HFFc6 (cell line): ENCODE data around the gene GAS7. TPM values are rescaled to one million over a fixed set of nuclear protein-coding genes. Genes with fewer than 3 reads are reported as not detected.

ENCODE experiments used
- DNase-seq: peaks from one replicate; pipeline ENCODE4 v3.0.0-alpha.2; 2018
- H3K27ac Mint-ChIP-seq: 2 replicates; pipeline ENCODE4 v1.8.0; 2020; ENCODE audit warnings: mild to moderate bottlenecking, mixed read lengths
- H3K27me3 Mint-ChIP-seq: 2 replicates; pipeline ENCODE4 v1.8.0; 2021; ENCODE audit warnings: mild to moderate bottlenecking, moderate library complexity, mixed read lengths; ENCODE audit not compliant: insufficient read depth
- H3K36me3 Mint-ChIP-seq: 2 replicates; pipeline ENCODE4 v1.8.0; 2021; ENCODE audit warnings: low read depth, mixed read lengths
- H3K4me1 Mint-ChIP-seq: 2 replicates; pipeline ENCODE4 v1.8.0; 2020; ENCODE audit warnings: low read depth, mixed read lengths
- H3K4me3 Mint-ChIP-seq: 2 replicates; pipeline ENCODE4 v1.8.0; 2020; ENCODE audit warnings: mild to moderate bottlenecking, moderate library complexity, mixed read lengths
- H3K9me3 Mint-ChIP-seq: 2 replicates; pipeline ENCODE4 v1.8.0; 2020; ENCODE audit warnings: mild to moderate bottlenecking, mixed read lengths
- total RNA-seq, 6 experiments: library from RNA; stranded (reverse); fragmentation: NEBNext Ultra II Directional; extraction: Animal tissue kit (Norgen Biotek cat#: 25700); gene quantifications; 2 replicates in 1 of 6; 3 replicates in 5 of 6; pipeline ENCODE4 v1.2.3, GENCODE V29; 2021
- TF ChIP-seq, protein P1 (sequence below): fragments of 200-600 bp; sonication (generic); IDR thresholded peaks from 2 replicates; pipeline ENCODE4 v1.5.0; 2021; ENCODE audit warnings: antibody characterized with exemption, mild to moderate bottlenecking

The GAS7 gene
- total RNA-seq, 6 experiments from 2014 or later: 1.4 to 7.4 (median 3.1) TPM

DNA sequence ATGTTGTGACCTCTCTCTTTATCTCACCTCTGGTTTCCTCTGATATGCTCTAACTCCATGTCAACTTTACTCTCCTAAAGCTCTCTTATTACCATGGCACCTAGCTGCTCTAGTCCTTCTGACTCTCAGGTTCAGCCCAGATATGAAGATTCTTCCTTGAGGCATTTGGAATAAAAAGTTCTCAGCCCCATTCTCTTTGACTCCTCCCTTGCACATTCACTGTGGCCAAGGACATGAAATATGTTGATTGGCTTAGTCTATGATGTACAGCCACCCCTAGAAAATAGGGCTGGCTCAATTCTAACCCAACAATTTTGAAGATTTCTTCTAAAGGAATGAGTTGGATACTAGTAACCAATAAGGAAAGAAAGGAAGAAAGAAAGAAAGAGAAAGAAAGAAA, 20.8 kb upstream of the GAS7 start:
- no peak overlapping the region for H3K4me3 Mint-ChIP-seq
- H3K4me1 Mint-ChIP-seq: no peaks in the 10 kb centered on the region
- H3K9me3 Mint-ChIP-seq: peaks cover 15% of the 10 kb centered on the region
- H3K27me3 Mint-ChIP-seq: peaks cover 4% of the 10 kb centered on the region
- 0 out of 2 replicates have a peak, but pooled peaks cover 4% of the 10 kb centered on the region for H3K36me3 Mint-ChIP-seq
- H3K27ac Mint-ChIP-seq: no peak overlapping the region
- DNase-seq: no peak
- TF ChIP-seq, protein P1, sequence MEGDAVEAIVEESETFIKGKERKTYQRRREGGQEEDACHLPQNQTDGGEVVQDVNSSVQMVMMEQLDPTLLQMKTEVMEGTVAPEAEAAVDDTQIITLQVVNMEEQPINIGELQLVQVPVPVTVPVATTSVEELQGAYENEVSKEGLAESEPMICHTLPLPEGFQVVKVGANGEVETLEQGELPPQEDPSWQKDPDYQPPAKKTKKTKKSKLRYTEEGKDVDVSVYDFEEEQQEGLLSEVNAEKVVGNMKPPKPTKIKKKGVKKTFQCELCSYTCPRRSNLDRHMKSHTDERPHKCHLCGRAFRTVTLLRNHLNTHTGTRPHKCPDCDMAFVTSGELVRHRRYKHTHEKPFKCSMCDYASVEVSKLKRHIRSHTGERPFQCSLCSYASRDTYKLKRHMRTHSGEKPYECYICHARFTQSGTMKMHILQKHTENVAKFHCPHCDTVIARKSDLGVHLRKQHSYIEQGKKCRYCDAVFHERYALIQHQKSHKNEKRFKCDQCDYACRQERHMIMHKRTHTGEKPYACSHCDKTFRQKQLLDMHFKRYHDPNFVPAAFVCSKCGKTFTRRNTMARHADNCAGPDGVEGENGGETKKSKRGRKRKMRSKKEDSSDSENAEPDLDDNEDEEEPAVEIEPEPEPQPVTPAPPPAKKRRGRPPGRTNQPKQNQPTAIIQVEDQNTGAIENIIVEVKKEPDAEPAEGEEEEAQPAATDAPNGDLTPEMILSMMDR: no peak

- H3K4me1 Mint-ChIP-seq: no peaks in the 10 kb centered on the region
- TF ChIP-seq, protein P1: no peak
- H3K27me3 Mint-ChIP-seq: peaks cover under 1% of the 10 kb centered on the region
- no peak overlapping the region for H3K27ac Mint-ChIP-seq
- H3K36me3 Mint-ChIP-seq: 0 out of 2 replicates have a peak, but pooled peaks cover 4% of the 10 kb centered on the region
- no peak for DNase-seq
- no peak overlapping the region for H3K4me3 Mint-ChIP-seq
- peaks cover 11% of the 10 kb centered on the region for H3K9me3 Mint-ChIP-seq
Observed at GRCh38 chr17:10217916-10218315, 19.5 kb upstream of the GAS7 start.

GRCh38 chr17:10216213-10216938, 18.0 kb upstream of the GAS7 start:
- no peak for DNase-seq
- H3K4me3 Mint-ChIP-seq: no peak overlapping the region
- H3K36me3 Mint-ChIP-seq: 0 out of 2 replicates have a peak, but pooled peaks cover 4% of the 10 kb centered on the region
- H3K27ac Mint-ChIP-seq: no peak overlapping the region
- TF ChIP-seq, protein P1: no peak
- H3K27me3 Mint-ChIP-seq: no peaks in the 10 kb centered on the region; the same call in 1 of the 2 replicates
- H3K9me3 Mint-ChIP-seq: peaks cover 10% of the 10 kb centered on the region; the same call in 1 of the 2 replicates
- no peaks in the 10 kb centered on the region for H3K4me1 Mint-ChIP-seq

DNA sequence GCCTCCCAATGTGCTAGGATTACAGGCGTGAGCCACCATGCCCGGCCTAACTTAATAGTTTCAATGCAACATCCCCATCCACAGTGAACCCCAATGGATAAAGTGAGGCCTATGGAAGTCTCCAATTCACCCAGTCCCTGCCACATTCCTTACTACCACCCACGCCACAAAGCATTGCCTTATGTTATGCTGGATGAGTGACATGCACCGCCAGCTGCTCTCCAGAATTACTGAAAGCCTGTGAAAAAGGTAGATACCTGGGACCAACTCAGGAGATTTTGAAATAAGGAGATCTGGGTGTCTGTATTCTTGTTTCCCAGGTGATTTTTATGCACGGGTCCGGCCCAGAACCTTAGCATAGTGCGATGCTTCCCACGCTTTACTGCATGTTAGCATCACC, 16.9 kb upstream of the GAS7 start:
- no peak overlapping the region for H3K4me3 Mint-ChIP-seq
- H3K36me3 Mint-ChIP-seq: 0 out of 2 replicates have a peak, but pooled peaks cover 4% of the 10 kb centered on the region
- peaks cover 4% of the 10 kb centered on the region for H3K4me1 Mint-ChIP-seq
- peaks cover 10% of the 10 kb centered on the region; the same call in 1 of the 2 replicates for H3K9me3 Mint-ChIP-seq
- H3K27me3 Mint-ChIP-seq: no peaks in the 10 kb centered on the region; the same call in 1 of the 2 replicates
- TF ChIP-seq, protein P1: no peak
- H3K27ac Mint-ChIP-seq: no peak overlapping the region
- DNase-seq: no peak

- no peak overlapping the region; the same call in 1 of the 2 replicates for H3K4me3 Mint-ChIP-seq
- TF ChIP-seq, protein P1: no peak
- DNase-seq: no peak
- H3K27ac Mint-ChIP-seq: no peak overlapping the region
- H3K9me3 Mint-ChIP-seq: no peaks in the 10 kb centered on the region
- H3K36me3 Mint-ChIP-seq: no peaks in the 10 kb centered on the region
- H3K27me3 Mint-ChIP-seq: peaks cover 3% of the 10 kb centered on the region; the same call in 1 of the 2 replicates
- H3K4me1 Mint-ChIP-seq: peaks cover 25% of the 10 kb centered on the region
Observed at GRCh38 chr17:10211666-10212065, 13.3 kb upstream of the GAS7 start.
